Transverse colon (tissue), 4 donors: ENCODE data around the gene LAMA5. TPM values are rescaled to one million over a fixed set of nuclear protein-coding genes. Genes with fewer than 3 reads are reported as not detected.

Experiments
- DNase-seq: peaks from one replicate; pipeline ENCODE4 v3.0.0-alpha.2; 2019
- H3K27ac ChIP-seq, 4 donors: fragments of 200-600 bp; sonication (generic); 2 replicates each; pipeline ENCODE4 v1.5.1; 2016 to 2018; ENCODE audit warnings: inconsistent platforms in 4 of 4
- H3K27me3 ChIP-seq: fragments of 200-600 bp; sonication (generic); 2 replicates; pipeline ENCODE4 v1.5.1; 2017; ENCODE audit warnings: inconsistent platforms
- H3K36me3 ChIP-seq, 4 donors: fragments of 200-600 bp; sonication (generic); 2 replicates each; pipeline ENCODE4 v1.5.1; 2017 to 2019; ENCODE audit warnings: inconsistent platforms in 4 of 4
- H3K4me1 ChIP-seq, 4 donors: fragments of 200-600 bp; sonication (generic); 2 replicates each; pipeline ENCODE4 v1.5.1; 2017 to 2020; ENCODE audit warnings: inconsistent platforms in 4 of 4
- H3K4me3 ChIP-seq, 4 donors: fragments of 200-600 bp; sonication (generic); 1 replicate in 1 of 4; 2 replicates in 3 of 4; pipeline versions ENCODE4 v1.5.1 to v1.6.1; 2017 to 2019; ENCODE audit warnings: inconsistent platforms in 4 of 4
- H3K9me3 ChIP-seq, 2 donors: fragments of 200-600 bp; sonication (generic); 2 replicates each; pipeline ENCODE4 v1.5.1; 2017 to 2019; ENCODE audit warnings: inconsistent platforms in 2 of 2
- CTCF ChIP-seq, 5 experiments: fragments of 200-600 bp in 3 of 5; fragments of 450-650 bp in 2 of 5; sonication (generic) in 3 of 5; IDR thresholded peaks; 1 replicate in 2 of 5; 2 replicates in 3 of 5; pipeline ENCODE4 v1.5.1; 2016 to 2017; ENCODE audit warnings: antibody characterized with exemption in 5 of 5, inconsistent platforms in 3 of 5, mild to moderate bottlenecking in 2 of 5, moderate library complexity in 1 of 5
- EP300 ChIP-seq: sonication (generic); formaldehyde crosslinking; IDR thresholded peaks from one replicate; pipeline ENCODE4 v1.6.1; 2017; ENCODE audit warnings: antibody characterized with exemption, low read depth
- POLR2A ChIP-seq: fragments of 450-650 bp; IDR thresholded peaks from one replicate; pipeline ENCODE4 v1.6.1; 2016; ENCODE audit warnings: antibody characterized with exemption, mild to moderate bottlenecking, moderate library complexity
- POLR2AphosphoS5 ChIP-seq, 3 donors: sonication (generic); formaldehyde crosslinking; IDR thresholded peaks; one replicate each; pipeline ENCODE4 v1.6.1; 2016; ENCODE audit warnings: antibody characterized with exemption in 3 of 3
- WGBS, 2 donors: methylation state at CpG; one replicate each; pipeline ENCODE4 v1.1.5; 2018; ENCODE audit warnings: low coverage in 1 of 2; 5-methylcytosine and 5-hydroxymethylcytosine counted together
- in situ Hi-C, 4 donors: fragments of 200-750 bp; cut with MboI; loops; one replicate each; pipeline versions ENCODE4 v1.15.0 to v1.15.1; 2017; ENCODE audit warnings: low sequenced_read_pairs in 3 of 4, low pct_ligation_motif_present in 1 of 4, low pct_unique_long_range_greater_than_20kb in 1 of 4
- intact Hi-C: fragments of 100-400 bp; cut with DNase I; formaldehyde crosslinking; loops from one replicate; pipeline ENCODE4 v1.15.1; 2023; ENCODE audit warnings: low total_unique reads
- total RNA-seq, 4 donors: library from RNA; depleted of rRNA; stranded (reverse); fragments of >200 nt; gene quantifications; one replicate each; pipeline ENCODE4 v1.1.0, GENCODE V29; 2016

LAMA5 gene
- total RNA-seq, 4 donors from 2014 or later, result 33.2 to 269 (median 91.3) TPM

- TF ChIP-seq CTCF (IDR thresholded peaks at IDR 0.05) (no peak), POLR2A (no peak), POLR2AphosphoS5 (IDR thresholded peaks at IDR 0.05) (no peak), EP300 (no peak)
- no peak overlapping the region for H3K4me3 ChIP-seq
- H3K9me3 ChIP-seq, result no peaks in the 10 kb centered on the region
- peak overlapping the region; percentile 81 to 88 (median 84) for H3K27ac ChIP-seq
- intact Hi-C loops (no loop called here), in situ Hi-C loops (no loop called here)
- DNase-seq, result no peak
- no peaks in the 10 kb centered on the region for H3K27me3 ChIP-seq
- H3K4me1 ChIP-seq, result peaks cover 62 to 86% (median 66%) of the 10 kb centered on the region in 4 donors
- H3K36me3 ChIP-seq, result no peaks in the 10 kb centered on the region
- WGBS, 2 donors, result 67% methylated on average over 16 of the region's 16 CpGs; no CpG with 5 or more reads in 1 of the 2 donors
Observed at GRCh38 chr20:62359043-62359490, 8.0 kb downstream of the LAMA5 start.

- in situ Hi-C loops (no loop called here), intact Hi-C loops (no loop called here)
- no peaks in the 10 kb centered on the region for H3K9me3 ChIP-seq
- H3K27me3 ChIP-seq, result no peaks in the 10 kb centered on the region
- TF ChIP-seq POLR2AphosphoS5 (IDR thresholded peaks at IDR 0.05), result no peak
- no peak for TF ChIP-seq CTCF (IDR thresholded peaks at IDR 0.05)
- TF ChIP-seq POLR2A, result no peak
- TF ChIP-seq EP300, result no peak
- WGBS, 2 donors, result 57 to 83% methylated on average over 1 to 15 of the region's 24 CpGs
- no peaks in the 10 kb centered on the region for H3K36me3 ChIP-seq
- DNase-seq, result no peak
- H3K27ac ChIP-seq, result peak overlapping the region; percentile 81 to 88 (median 84)
- H3K4me1 ChIP-seq, result peaks cover 55 to 86% (median 64%) of the 10 kb centered on the region in 4 donors
- H3K4me3 ChIP-seq, result no peak overlapping the region
Observed at GRCh38 chr20:62358171-62359042, 8.7 kb downstream of the LAMA5 start.

- H3K4me1 ChIP-seq, result peaks cover 55 to 86% (median 64%) of the 10 kb centered on the region in 4 donors
- peak overlapping the region; percentile 81 to 88 (median 84) for H3K27ac ChIP-seq
- no peaks in the 10 kb centered on the region for H3K9me3 ChIP-seq
- WGBS, 2 donors, result 49% methylated on average over 7 of the region's 7 CpGs; no CpG with 5 or more reads in 1 of the 2 donors
- no peaks in the 10 kb centered on the region for H3K36me3 ChIP-seq
- H3K4me3 ChIP-seq, result no peak overlapping the region
- no peaks in the 10 kb centered on the region for H3K27me3 ChIP-seq
- intact Hi-C loops, result no loop called here
- no peak for TF ChIP-seq EP300
- TF ChIP-seq POLR2A, result no peak
- no peak for TF ChIP-seq POLR2AphosphoS5 (IDR thresholded peaks at IDR 0.05)
- TF ChIP-seq CTCF (IDR thresholded peaks at IDR 0.05), result no peak
- DNase-seq, result no peak
- in situ Hi-C loops, result no loop called here
Observed at GRCh38 chr20:62357681-62358080, 9.4 kb downstream of the LAMA5 start.

GRCh38 chr20:62357187-62357667 is 9.9 kb downstream of the LAMA5 start:
- Histone ChIP-seq H3K9me3 (no peaks in the 10 kb centered on the region), H3K4me1 (peaks cover 57 to 85% (median 64%) of the 10 kb centered on the region in 4 donors), H3K27ac (peak overlapping the region; percentile 81 to 88 (median 84)), H3K4me3 (no peak overlapping the region), H3K27me3 (no peaks in the 10 kb centered on the region), H3K36me3 (no peaks in the 10 kb centered on the region)
- no peak for DNase-seq
- intact Hi-C loops (no loop called here), in situ Hi-C loops (no loop called here)
- WGBS, 2 donors, result 35% methylated on average over 23 of the region's 25 CpGs; no CpG with 5 or more reads in 1 of the 2 donors
- TF ChIP-seq POLR2AphosphoS5 (IDR thresholded peaks at IDR 0.05) (no peak), POLR2A (no peak), EP300 (no peak), CTCF (IDR thresholded peaks at IDR 0.05) (no peak)
